GM21717 (cell line): ENCODE measurements around the gene SLC22A5.

Experiments used
- ATAC-seq: cut with Tn5 transposase; IDR thresholded peaks from one replicate; pipeline ENCODE4 v1.9.1; 2021; ENCODE audit warnings: mild to moderate bottlenecking, moderate library complexity; ENCODE audit not compliant: unreplicated experiment

Gene SLC22A5

GRCh38 chr5:132439521-132440089, 70.1 kb downstream of the SLC22A5 start:
- ATAC-seq = no peak

- no peak for ATAC-seq
Measured at GRCh38 chr5:132444061-132444460, 74.6 kb downstream of the SLC22A5 start.
